Keratinocyte (primary cell): Measurements from ENCODE around the gene HDAC7. TPM values are rescaled to one million over a fixed set of nuclear protein-coding genes. Genes with fewer than 3 reads are reported as not detected.
A peak's percentile ranks its signal among the peaks of the same experiment; 100 is the strongest.

Experiments
- DNase-seq: peaks from one replicate; pipeline ENCODE4 v3.0.0-alpha.2; 2011; ENCODE audit warnings: low read depth, missing footprints, low spot score
- FAIRE-seq: peaks from 2 replicates; lab custom pipeline; 2011; peaks lifted over from hg19 to GRCh38; lab: Jason Lieb, UNC
- H2AFZ ChIP-seq: 2 replicates; pipeline ENCODE4 v1.6.0; 2012; ENCODE audit warnings: low read length, control low read depth, inconsistent platforms; ENCODE audit not compliant: control insufficient read depth
- H3K27ac ChIP-seq: 2 replicates; pipeline ENCODE4 v1.5.1; 2011; ENCODE audit warnings: low read length; ENCODE audit not compliant: control insufficient read depth, insufficient read depth
- H3K27me3 ChIP-seq: 3 replicates; pipeline ENCODE4 v1.6.0; 2011; ENCODE audit warnings: low read length; ENCODE audit not compliant: control insufficient read depth, insufficient read depth; ENCODE audit errors: extremely low read depth
- H3K36me3 ChIP-seq, 2 experiments: 2 replicates in 1 of 2; 3 replicates in 1 of 2; pipeline ENCODE4 v1.5.1; 2011; ENCODE audit warnings: low read length in 2 of 2, mild to moderate bottlenecking in 1 of 2; ENCODE audit not compliant: control insufficient read depth in 2 of 2, insufficient read depth in 2 of 2; ENCODE audit errors: extremely low read depth in 1 of 2
- H3K4me1 ChIP-seq: 3 replicates; pipeline ENCODE4 v1.5.1; 2011; ENCODE audit warnings: low read length; ENCODE audit not compliant: control insufficient read depth, insufficient read depth; ENCODE audit errors: extremely low read depth
- H3K4me2 ChIP-seq: 3 replicates; pipeline ENCODE4 v1.6.0; 2011; ENCODE audit warnings: low read depth, low read length; ENCODE audit not compliant: control insufficient read depth, insufficient read depth; ENCODE audit errors: extremely low read depth
- H3K4me3 ChIP-seq, 3 experiments: fragments of 200-600 bp in 1 of 3; sonication (generic) in 1 of 3; 2 replicates in 2 of 3; 3 replicates in 1 of 3; pipeline ENCODE4 v1.5.1; 2011 to 2016; ENCODE audit warnings: low read length in 3 of 3, mild to moderate bottlenecking in 3 of 3, control low read depth in 2 of 3, inconsistent platforms in 1 of 3, low read depth in 1 of 3, mixed read lengths in 1 of 3, mixed run types in 1 of 3, moderate library complexity in 1 of 3; ENCODE audit not compliant: control insufficient read depth in 2 of 3, insufficient read depth in 2 of 3; ENCODE audit errors: extremely low read depth in 1 of 3
- H3K79me2 ChIP-seq: 2 replicates; pipeline ENCODE4 v1.6.0; 2012; ENCODE audit warnings: low read length; ENCODE audit not compliant: control insufficient read depth, insufficient read depth
- H3K9ac ChIP-seq: 3 replicates; pipeline ENCODE4 v1.6.0; 2011; ENCODE audit warnings: low read length; ENCODE audit not compliant: control insufficient read depth, insufficient read depth; ENCODE audit errors: extremely low read depth
- H3K9me1 ChIP-seq: 3 replicates; pipeline ENCODE4 v1.6.0; 2011; ENCODE audit warnings: low read length; ENCODE audit not compliant: control insufficient read depth, insufficient read depth; ENCODE audit errors: extremely low read depth
- H3K9me3 ChIP-seq: 2 replicates; pipeline ENCODE4 v1.5.1; 2012; ENCODE audit warnings: low read depth, low read length; ENCODE audit not compliant: control insufficient read depth
- H4K20me1 ChIP-seq: 3 replicates; pipeline ENCODE4 v1.6.0; 2011; ENCODE audit warnings: low read length; ENCODE audit not compliant: control insufficient read depth, insufficient read depth; ENCODE audit errors: extremely low read depth
- CTCF ChIP-seq, 3 experiments: IDR thresholded peaks in 1 of 3; conservative IDR thresholded peaks in 1 of 3; optimal IDR thresholded peaks in 1 of 3; 2 replicates in 2 of 3; 3 replicates in 1 of 3; pipeline versions ENCODE3 to v1.5.1; 2011; ENCODE audit warnings: low read length in 3 of 3, mild to moderate bottlenecking in 3 of 3, moderate library complexity in 2 of 3, control low read depth in 1 of 3, inconsistent platforms in 1 of 3; ENCODE audit not compliant: insufficient read depth in 2 of 3; ENCODE audit errors: extremely low read depth in 1 of 3
- EZH2 ChIP-seq: IDR thresholded peaks from one replicate; pipeline ENCODE4 v1.6.1; 2012; ENCODE audit warnings: inconsistent platforms, mild to moderate bottlenecking, low read length, moderate library complexity
- dilution Hi-C: fragments of 300-500 bp; cut with MboI; formaldehyde crosslinking; loops from one replicate; pipeline ENCODE4 v1.7.0; 2020; ENCODE audit warnings: low sequenced_read_pairs; ENCODE audit not compliant: extremely low pct_ligation_motif_present
- polyA plus RNA-seq, 5 experiments: library from polyadenylated mRNA; depleted of rRNA in 3 of 5; stranded (reverse) in 3 of 5; stranded (forward) in 1 of 5; unstranded in 1 of 5; fragments of >200 nt; gene quantifications; 1 replicate in 1 of 5; 2 replicates in 3 of 5; 3 replicates in 1 of 5; pipeline versions ENCODE4 v1.2.1 to v1.2.3, GENCODE V29; 2011 to 2012; ENCODE audit warnings: missing spikeins in 2 of 5, low read depth in 1 of 5, low replicate concordance in 1 of 5

Gene HDAC7
- polyA plus RNA-seq, 1 donor (not counting 4 experiments of a cell fraction or from before 2014, with no cell fraction given): 17.0 TPM

GRCh38 chr12:47757840-47758583, 61.7 kb downstream of the HDAC7 start:
- dilution Hi-C loops: no loop called here
- Histone ChIP-seq H3K4me2 (peak overlapping the region; percentile 86), H3K9me3 (no peaks in the 10 kb centered on the region), H3K4me3 (peak overlapping the region; percentile 48 to 69 (median 64)), H3K4me1 (peaks cover 57% of the 10 kb centered on the region), H3K27ac (no peak overlapping the region), H3K9ac (peak overlapping the region; percentile 83), H3K36me3 (no peaks in the 10 kb centered on the region), H2AFZ (no peak overlapping the region), H3K79me2 (no peaks in the 10 kb centered on the region), H3K9me1 (no peaks in the 10 kb centered on the region), H3K27me3 (no peaks in the 10 kb centered on the region), H4K20me1 (no peaks in the 10 kb centered on the region)
- FAIRE-seq: no peak
- no peak for DNase-seq
- no peak for TF ChIP-seq CTCF (optimal IDR thresholded peaks at IDR 0.05 in 1 of 3, IDR thresholded peaks at IDR 0.05 in 1 of 3, conservative IDR thresholded peaks at IDR 0.05 in 1 of 3; ENCODE audit: extremely low read depth in 1 of 3, insufficient read depth in 2 of 3, low read length in 3 of 3)
- TF ChIP-seq EZH2: no peak

GRCh38 chr12:47757364-47757839, 62.3 kb downstream of the HDAC7 start:
- no peaks in the 10 kb centered on the region for H4K20me1 ChIP-seq
- no peaks in the 10 kb centered on the region for H3K79me2 ChIP-seq
- H3K27ac ChIP-seq: no peak overlapping the region
- no peak overlapping the region for H3K9ac ChIP-seq
- H3K9me1 ChIP-seq: no peaks in the 10 kb centered on the region
- H2AFZ ChIP-seq: no peak overlapping the region
- H3K4me3 ChIP-seq: peak overlapping the region in 2 of 3 experiments; percentile 48 to 69
- FAIRE-seq: no peak
- H3K36me3 ChIP-seq: no peaks in the 10 kb centered on the region
- TF ChIP-seq CTCF (optimal IDR thresholded peaks at IDR 0.05 in 1 of 3, IDR thresholded peaks at IDR 0.05 in 1 of 3, conservative IDR thresholded peaks at IDR 0.05 in 1 of 3; ENCODE audit: extremely low read depth in 1 of 3, insufficient read depth in 2 of 3, low read length in 3 of 3) (no peak), EZH2 (no peak)
- peaks cover 61% of the 10 kb centered on the region for H3K4me1 ChIP-seq
- dilution Hi-C loops: no loop called here
- H3K4me2 ChIP-seq: peak overlapping the region; percentile 86
- H3K27me3 ChIP-seq: no peaks in the 10 kb centered on the region
- no peak for DNase-seq
- no peaks in the 10 kb centered on the region for H3K9me3 ChIP-seq
